ENCODE results near the gene ZSCAN20.

The ZSCAN20 gene

DNA sequence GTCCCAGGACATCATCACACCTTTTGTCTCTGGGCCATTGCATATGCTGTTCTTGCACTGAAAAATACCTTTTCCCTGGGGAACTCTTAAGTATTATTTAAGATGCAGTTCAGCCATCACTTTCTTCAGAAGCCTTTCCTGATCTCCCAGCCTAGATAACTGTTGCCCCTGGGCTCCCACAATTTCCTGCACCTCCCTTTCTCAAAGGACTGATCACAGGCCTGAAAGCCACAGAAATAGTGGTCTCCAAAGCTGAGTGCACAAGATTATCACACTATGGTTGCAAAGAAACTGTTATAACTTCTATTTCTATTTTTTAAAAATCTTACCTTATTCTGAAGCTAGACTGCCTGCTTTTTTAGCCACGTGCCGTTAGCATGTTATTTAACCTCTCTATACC lies 2.8 kb upstream of the ZSCAN20 start:
- Histone ChIP-seq H3K4me1 (ENCODE audit: control insufficient read depth, insufficient read depth, low read length) (peaks cover 12% of the 10 kb centered on the region), H3K9me3 (ENCODE audit: control insufficient read depth, low read length) (no peaks in the 10 kb centered on the region), H3K36me3 (ENCODE audit: control insufficient read depth, insufficient read depth, low read length) (no peaks in the 10 kb centered on the region), H3K4me3 (ENCODE audit: low read length) (no peak overlapping the region), H3K9ac (ENCODE audit: low read length) (no peak overlapping the region), H3K27me3 (ENCODE audit: control insufficient read depth, insufficient read depth, low read length) (no peaks in the 10 kb centered on the region)

DNA sequence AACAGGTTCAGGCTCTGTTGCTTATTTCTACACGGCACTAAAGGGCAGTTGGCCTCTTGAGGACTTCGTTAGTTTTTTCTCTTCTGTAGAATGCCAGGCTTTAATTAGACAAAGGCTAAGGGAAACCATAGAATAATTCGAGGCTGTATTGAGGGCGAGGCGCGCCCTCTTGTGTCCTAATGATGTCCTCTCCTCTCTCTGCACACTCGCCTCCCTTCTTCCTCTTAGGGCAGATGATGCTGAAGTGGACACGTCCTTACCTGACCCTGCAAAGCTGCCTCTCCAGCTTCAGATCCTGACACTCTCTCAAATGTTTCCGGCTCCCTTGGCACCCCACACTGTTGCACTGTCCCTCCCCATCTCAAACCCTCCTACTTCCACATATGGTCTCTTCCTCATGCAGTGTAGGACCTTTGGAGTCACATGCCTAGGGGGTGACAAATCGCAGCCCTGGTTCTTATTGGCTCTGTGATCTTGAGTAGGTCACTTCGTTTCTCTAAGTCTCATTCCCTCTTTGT lies 1.9 kb upstream of the ZSCAN20 start:
- Histone ChIP-seq H3K4me1 (ENCODE audit: control insufficient read depth, insufficient read depth, low read length) (peaks cover 12% of the 10 kb centered on the region), H3K4me3 (ENCODE audit: low read length) (no peak overlapping the region), H3K36me3 (ENCODE audit: control insufficient read depth, insufficient read depth, low read length) (no peaks in the 10 kb centered on the region), H3K9me3 (ENCODE audit: control insufficient read depth, low read length) (no peaks in the 10 kb centered on the region), H3K27me3 (ENCODE audit: control insufficient read depth, insufficient read depth, low read length) (no peaks in the 10 kb centered on the region), H3K9ac (ENCODE audit: low read length) (no peak overlapping the region)

DNA sequence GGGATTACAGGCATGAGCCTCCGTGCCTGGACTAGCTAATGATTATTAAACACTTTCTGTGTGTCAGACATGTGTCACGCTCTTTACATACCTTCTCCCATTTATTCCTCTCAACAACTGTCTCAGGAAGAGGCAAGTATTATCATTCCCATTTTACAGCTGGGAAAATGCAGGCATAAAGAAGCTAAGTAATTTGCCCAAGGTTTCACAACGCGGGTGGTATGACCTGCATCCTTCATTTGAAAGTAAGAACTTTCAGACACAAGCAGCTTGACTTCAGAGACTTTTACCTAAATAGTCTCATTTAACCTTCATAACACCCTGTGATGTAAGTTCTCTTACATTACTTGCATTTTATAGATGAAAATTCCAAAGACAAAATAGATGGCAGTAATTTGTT lies 1.0 kb upstream of the ZSCAN20 start:
- H3K4me1 ChIP-seq (ENCODE audit: control insufficient read depth, insufficient read depth, low read length), result peaks cover 12% of the 10 kb centered on the region
- H3K4me3 ChIP-seq (ENCODE audit: low read length), result no peak overlapping the region
- no peaks in the 10 kb centered on the region for H3K9me3 ChIP-seq (ENCODE audit: control insufficient read depth, low read length)
- H3K36me3 ChIP-seq (ENCODE audit: control insufficient read depth, insufficient read depth, low read length), result no peaks in the 10 kb centered on the region
- H3K27me3 ChIP-seq (ENCODE audit: control insufficient read depth, insufficient read depth, low read length), result no peaks in the 10 kb centered on the region
- no peak overlapping the region for H3K9ac ChIP-seq (ENCODE audit: low read length)

DNA sequence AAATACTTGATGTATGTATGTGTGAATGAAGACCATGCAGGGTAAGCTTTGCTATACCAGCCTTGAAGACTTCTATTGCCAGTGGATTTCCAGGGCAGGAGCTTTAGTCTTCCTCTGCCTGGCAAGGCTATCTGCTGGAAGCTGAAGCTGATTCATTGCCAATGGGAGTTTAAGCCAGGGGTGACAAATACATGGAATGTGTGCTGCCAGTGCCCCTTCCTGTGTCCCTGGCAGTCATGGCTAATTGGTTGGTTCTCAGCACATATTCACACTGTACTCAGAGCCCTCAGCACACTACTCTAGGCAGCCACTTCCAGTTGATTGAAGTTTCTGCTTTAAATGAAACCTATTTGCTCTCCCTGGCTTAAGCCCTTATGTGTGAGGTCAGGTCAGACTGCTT lies 1.5 kb downstream of the ZSCAN20 start:
- Histone ChIP-seq H3K27me3 (ENCODE audit: control insufficient read depth, insufficient read depth, low read length) (no peaks in the 10 kb centered on the region), H3K4me3 (ENCODE audit: low read length) (no peak overlapping the region), H3K36me3 (ENCODE audit: control insufficient read depth, insufficient read depth, low read length) (no peaks in the 10 kb centered on the region), H3K9me3 (ENCODE audit: control insufficient read depth, low read length) (no peaks in the 10 kb centered on the region), H3K9ac (ENCODE audit: low read length) (no peak overlapping the region), H3K4me1 (ENCODE audit: control insufficient read depth, insufficient read depth, low read length) (peaks cover 12% of the 10 kb centered on the region)

DNA sequence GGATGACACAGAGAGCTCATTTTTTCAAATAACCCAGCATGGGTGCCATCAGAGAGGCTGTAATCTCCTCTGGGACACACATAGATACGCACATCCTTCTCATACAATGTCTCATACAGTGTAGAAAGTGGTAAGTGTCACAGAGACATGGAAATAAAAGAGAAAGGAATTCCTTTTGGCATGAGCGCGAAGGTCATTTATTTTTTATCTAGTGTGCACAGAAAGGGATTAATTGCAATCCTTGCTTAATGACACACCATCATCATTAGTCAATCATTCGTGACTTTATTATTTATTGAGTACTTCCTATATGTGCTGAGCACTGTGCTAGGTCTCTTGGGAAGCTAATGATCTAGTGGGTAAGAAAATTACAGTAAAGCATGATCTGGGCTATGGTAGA lies 5.0 kb downstream of the ZSCAN20 start:
- Histone ChIP-seq H3K4me1 (ENCODE audit: control insufficient read depth, insufficient read depth, low read length) (peaks cover 5% of the 10 kb centered on the region), H3K36me3 (ENCODE audit: control insufficient read depth, insufficient read depth, low read length) (no peaks in the 10 kb centered on the region), H3K27me3 (ENCODE audit: control insufficient read depth, insufficient read depth, low read length) (no peaks in the 10 kb centered on the region), H3K9ac (ENCODE audit: low read length) (no peak overlapping the region), H3K9me3 (ENCODE audit: control insufficient read depth, low read length) (no peaks in the 10 kb centered on the region), H3K4me3 (ENCODE audit: low read length) (no peak overlapping the region)

DNA sequence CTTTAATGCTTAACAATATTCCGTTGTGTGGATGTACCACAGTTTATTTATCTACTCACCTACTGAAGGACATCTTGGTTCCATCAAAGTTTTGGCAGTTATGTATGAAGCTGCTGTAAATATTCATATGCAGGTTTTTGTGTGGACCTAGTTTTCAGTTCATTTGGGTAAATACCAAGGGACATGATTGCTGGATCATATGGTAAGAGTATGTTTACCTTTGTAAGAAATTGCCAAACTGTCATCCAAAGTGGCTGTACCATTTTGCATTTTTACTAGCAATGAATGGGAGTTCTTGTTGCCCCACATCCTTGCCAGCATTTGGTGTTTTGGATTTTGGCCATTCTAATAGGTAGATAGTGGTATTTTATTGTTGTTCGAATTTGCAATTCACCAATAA lies 10.0 kb downstream of the ZSCAN20 start:
- no peak overlapping the region for H3K4me3 ChIP-seq (ENCODE audit: low read length)
- no peaks in the 10 kb centered on the region for H3K36me3 ChIP-seq (ENCODE audit: control insufficient read depth, insufficient read depth, low read length)
- no peaks in the 10 kb centered on the region for H3K4me1 ChIP-seq (ENCODE audit: control insufficient read depth, insufficient read depth, low read length)
- H3K9ac ChIP-seq (ENCODE audit: low read length), result no peak overlapping the region
- no peaks in the 10 kb centered on the region for H3K27me3 ChIP-seq (ENCODE audit: control insufficient read depth, insufficient read depth, low read length)
- H3K9me3 ChIP-seq (ENCODE audit: control insufficient read depth, low read length), result no peaks in the 10 kb centered on the region

DNA sequence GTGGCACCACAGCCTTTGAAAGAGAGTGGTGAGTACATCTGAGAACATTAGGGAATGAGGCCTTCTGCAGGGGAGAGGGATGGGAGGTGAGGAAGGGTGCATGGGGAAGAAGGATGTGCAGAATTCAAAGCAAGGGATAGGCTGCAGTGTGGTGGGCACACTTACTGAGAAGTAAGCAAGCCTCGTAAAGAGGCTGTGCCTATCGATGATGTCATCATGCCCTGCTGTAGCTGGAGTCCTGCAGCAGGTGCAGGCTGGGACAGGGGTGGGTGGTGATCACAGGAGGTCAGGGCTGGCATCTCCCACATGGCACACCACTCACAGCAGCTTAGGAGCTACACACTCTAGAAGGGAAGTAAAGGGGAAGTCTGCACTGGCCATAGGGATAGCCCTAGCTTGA lies 16.2 kb downstream of the ZSCAN20 start:
- peaks cover 15% of the 10 kb centered on the region for H3K36me3 ChIP-seq (ENCODE audit: control insufficient read depth, insufficient read depth, low read length)
- peaks cover 5% of the 10 kb centered on the region for H3K9me3 ChIP-seq (ENCODE audit: control insufficient read depth, low read length)
- H3K4me1 ChIP-seq (ENCODE audit: control insufficient read depth, insufficient read depth, low read length), result no peaks in the 10 kb centered on the region
- no peaks in the 10 kb centered on the region for H3K27me3 ChIP-seq (ENCODE audit: control insufficient read depth, insufficient read depth, low read length)
- H3K9ac ChIP-seq (ENCODE audit: low read length), result no peak overlapping the region
- H3K4me3 ChIP-seq (ENCODE audit: low read length), result no peak overlapping the region

DNA sequence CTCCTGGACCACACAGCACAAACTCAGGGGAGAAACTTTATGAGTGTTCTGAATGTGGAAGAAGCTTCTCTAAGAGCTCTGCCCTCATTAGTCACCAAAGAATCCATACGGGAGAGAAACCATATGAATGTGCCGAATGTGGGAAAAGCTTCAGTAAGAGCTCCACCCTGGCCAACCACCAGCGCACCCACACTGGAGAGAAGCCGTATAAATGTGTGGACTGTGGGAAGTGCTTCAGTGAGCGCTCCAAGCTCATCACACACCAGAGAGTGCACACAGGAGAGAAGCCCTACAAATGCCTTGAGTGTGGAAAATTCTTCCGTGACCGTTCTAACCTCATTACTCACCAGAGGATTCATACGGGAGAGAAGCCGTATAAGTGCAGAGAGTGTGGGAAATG lies 22.5 kb downstream of the ZSCAN20 start:
- Histone ChIP-seq H3K27me3 (ENCODE audit: control insufficient read depth, insufficient read depth, low read length) (no peaks in the 10 kb centered on the region), H3K4me3 (ENCODE audit: low read length) (no peak overlapping the region), H3K36me3 (ENCODE audit: control insufficient read depth, insufficient read depth, low read length) (peaks cover 20% of the 10 kb centered on the region), H3K9me3 (ENCODE audit: control insufficient read depth, low read length) (peaks cover 21% of the 10 kb centered on the region), H3K4me1 (ENCODE audit: control insufficient read depth, insufficient read depth, low read length) (no peaks in the 10 kb centered on the region), H3K9ac (ENCODE audit: low read length) (no peak overlapping the region)

DNA sequence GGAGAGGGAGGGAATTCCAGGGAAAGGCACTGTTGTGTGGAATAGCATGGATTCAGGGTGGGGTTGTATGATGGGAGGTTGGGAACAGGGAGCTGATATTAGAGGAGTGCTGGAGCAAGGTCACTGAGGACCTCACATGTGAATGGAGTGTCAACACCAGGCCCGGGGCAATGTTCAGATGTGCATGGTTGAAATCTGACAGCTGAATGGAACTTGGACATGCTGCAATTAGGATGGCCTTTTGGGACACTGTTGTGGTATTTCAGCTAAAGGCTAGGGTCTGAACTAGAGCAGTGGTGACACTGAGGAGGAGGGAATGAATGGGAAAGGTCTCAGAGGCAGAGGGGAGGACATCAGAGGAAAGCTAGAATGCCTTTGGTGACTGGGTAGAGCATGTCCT lies 25.0 kb downstream of the ZSCAN20 start:
- Histone ChIP-seq H3K9ac (ENCODE audit: low read length) (no peak overlapping the region), H3K4me1 (ENCODE audit: control insufficient read depth, insufficient read depth, low read length) (no peaks in the 10 kb centered on the region), H3K4me3 (ENCODE audit: low read length) (no peak overlapping the region), H3K27me3 (ENCODE audit: control insufficient read depth, insufficient read depth, low read length) (no peaks in the 10 kb centered on the region), H3K9me3 (ENCODE audit: control insufficient read depth, low read length) (peaks cover 21% of the 10 kb centered on the region), H3K36me3 (ENCODE audit: control insufficient read depth, insufficient read depth, low read length) (peaks cover 11% of the 10 kb centered on the region)

DNA sequence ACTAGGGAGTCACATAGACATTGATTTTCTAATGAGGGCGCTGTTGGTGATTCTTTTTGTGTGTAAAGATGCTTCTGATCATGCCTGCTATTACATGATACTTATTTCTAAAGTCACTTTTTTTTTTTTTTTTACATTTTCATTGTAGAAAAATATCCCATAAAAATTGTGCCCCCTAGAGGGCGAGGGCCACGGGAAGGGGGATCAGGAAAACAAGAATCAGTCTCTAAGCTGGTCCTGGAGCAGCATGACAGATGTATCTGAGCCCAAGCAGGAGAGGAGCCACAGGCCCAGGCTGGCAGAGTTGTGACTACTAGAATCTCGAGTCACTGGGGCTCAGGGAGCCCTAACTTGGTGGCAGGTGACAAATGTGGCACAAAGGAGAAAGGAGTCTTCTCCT lies 28.1 kb downstream of the ZSCAN20 start:
- Histone ChIP-seq H3K36me3 (ENCODE audit: control insufficient read depth, insufficient read depth, low read length) (no peaks in the 10 kb centered on the region), H3K27me3 (ENCODE audit: control insufficient read depth, insufficient read depth, low read length) (no peaks in the 10 kb centered on the region), H3K9ac (ENCODE audit: low read length) (no peak overlapping the region), H3K9me3 (ENCODE audit: control insufficient read depth, low read length) (no peaks in the 10 kb centered on the region), H3K4me3 (ENCODE audit: low read length) (no peak overlapping the region), H3K4me1 (ENCODE audit: control insufficient read depth, insufficient read depth, low read length) (no peaks in the 10 kb centered on the region)

DNA sequence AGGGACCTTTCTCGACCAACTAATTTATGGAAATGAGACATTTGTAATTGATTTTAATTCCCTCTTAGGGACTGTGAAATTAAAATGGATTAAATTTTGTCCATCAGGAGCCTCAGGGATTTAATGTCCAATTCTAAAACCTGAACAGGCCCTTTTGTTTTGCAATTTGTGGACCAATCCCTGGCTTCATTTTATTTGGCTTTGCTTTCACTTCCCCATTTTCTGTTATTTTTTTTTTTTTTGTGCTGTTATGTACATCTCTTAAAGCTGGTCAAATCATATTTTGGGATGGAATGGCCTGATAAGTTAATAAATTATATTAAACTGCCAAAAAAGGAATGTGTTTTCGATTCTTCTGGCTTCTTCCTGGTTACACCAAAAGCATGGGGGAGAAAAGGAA lies 28.9 kb downstream of the ZSCAN20 start:
- Histone ChIP-seq H3K27me3 (ENCODE audit: control insufficient read depth, insufficient read depth, low read length) (no peaks in the 10 kb centered on the region), H3K4me3 (ENCODE audit: low read length) (no peak overlapping the region), H3K9me3 (ENCODE audit: control insufficient read depth, low read length) (no peaks in the 10 kb centered on the region), H3K9ac (ENCODE audit: low read length) (no peak overlapping the region), H3K36me3 (ENCODE audit: control insufficient read depth, insufficient read depth, low read length) (no peaks in the 10 kb centered on the region), H3K4me1 (ENCODE audit: control insufficient read depth, insufficient read depth, low read length) (no peaks in the 10 kb centered on the region)

DNA sequence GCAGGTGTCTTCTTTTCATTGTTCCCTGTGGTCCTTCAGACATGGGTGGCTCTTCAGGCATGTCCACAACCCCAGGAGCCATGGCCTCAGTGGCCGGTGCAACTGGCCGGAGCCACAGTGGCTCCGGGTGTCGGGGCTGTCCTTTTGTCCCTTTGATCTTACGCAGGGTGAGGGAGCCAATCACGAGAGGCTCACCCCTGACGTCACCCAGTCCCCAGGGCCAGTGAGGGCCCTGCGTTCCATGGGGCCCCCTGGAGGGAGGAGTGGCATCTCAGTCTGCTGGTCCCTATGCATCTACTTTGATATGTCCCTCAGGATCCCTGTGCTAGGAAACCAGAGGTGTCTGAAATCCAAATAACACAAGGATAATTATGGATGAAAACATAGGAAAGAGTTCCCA lies 29.3 kb downstream of the ZSCAN20 start:
- Histone ChIP-seq H3K27me3 (ENCODE audit: control insufficient read depth, insufficient read depth, low read length) (no peaks in the 10 kb centered on the region), H3K4me3 (ENCODE audit: low read length) (no peak overlapping the region), H3K4me1 (ENCODE audit: control insufficient read depth, insufficient read depth, low read length) (no peaks in the 10 kb centered on the region), H3K36me3 (ENCODE audit: control insufficient read depth, insufficient read depth, low read length) (no peaks in the 10 kb centered on the region), H3K9ac (ENCODE audit: low read length) (no peak overlapping the region), H3K9me3 (ENCODE audit: control insufficient read depth, low read length) (no peaks in the 10 kb centered on the region)

DNA sequence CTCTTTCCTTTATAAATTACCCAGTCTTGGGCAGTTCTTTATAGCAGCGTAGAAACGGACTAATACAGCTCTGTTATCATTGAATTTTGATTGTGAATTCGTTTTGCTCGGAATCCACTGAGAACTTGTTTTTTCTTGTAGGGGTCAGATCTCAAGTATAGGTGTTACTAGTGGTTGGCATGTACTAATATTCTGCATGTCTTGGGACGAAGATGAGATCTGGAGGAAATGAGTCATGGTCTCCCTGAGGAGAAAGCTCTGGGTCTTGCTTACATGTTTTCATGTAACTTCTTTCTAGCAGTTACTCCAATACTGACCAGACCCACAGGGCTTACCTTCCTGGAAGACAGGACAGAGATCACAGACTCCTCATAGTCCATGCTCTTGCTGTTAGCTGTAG lies 30.3 kb downstream of the ZSCAN20 start:
- H3K36me3 ChIP-seq (ENCODE audit: control insufficient read depth, insufficient read depth, low read length), result no peaks in the 10 kb centered on the region
- no peaks in the 10 kb centered on the region for H3K4me1 ChIP-seq (ENCODE audit: control insufficient read depth, insufficient read depth, low read length)
- no peaks in the 10 kb centered on the region for H3K9me3 ChIP-seq (ENCODE audit: control insufficient read depth, low read length)
- H3K9ac ChIP-seq (ENCODE audit: low read length), result no peak overlapping the region
- H3K27me3 ChIP-seq (ENCODE audit: control insufficient read depth, insufficient read depth, low read length), result no peaks in the 10 kb centered on the region
- no peak overlapping the region for H3K4me3 ChIP-seq (ENCODE audit: low read length)

Measured in mucosa of stomach (tissue), 1 donor.